T-helper 2 cell treated with Interferon-gamma antibody and Interleukin-4, amounts not matched to agents 5 μg/mL and 100 μg/mL, for 36 hours (primary cell): ENCODE measurements around the gene APOL6.

Experiments
- DNase-seq: peaks from one replicate; pipeline ENCODE4 v3.0.0; 2021; ENCODE audit warnings: low spot score
- H3K27ac Mint-ChIP-seq: one replicate; pipeline ENCODE4 v1.8.0; 2021; ENCODE audit warnings: mild to moderate bottlenecking, mixed read lengths
- H3K27me3 Mint-ChIP-seq: one replicate; pipeline ENCODE4 v1.8.0; 2021; ENCODE audit warnings: low read depth, mixed read lengths
- H3K36me3 Mint-ChIP-seq: one replicate; pipeline ENCODE4 v1.8.0; 2021; ENCODE audit warnings: low read depth, mixed read lengths
- H3K4me1 Mint-ChIP-seq: one replicate; pipeline ENCODE4 v1.8.0; 2021; ENCODE audit warnings: low read depth, mixed read lengths
- H3K4me3 Mint-ChIP-seq: one replicate; pipeline ENCODE4 v1.8.0; 2022; ENCODE audit warnings: mild to moderate bottlenecking, moderate library complexity, mixed read lengths
- H3K9me3 Mint-ChIP-seq: one replicate; pipeline ENCODE4 v1.8.0; 2021; ENCODE audit warnings: mixed read lengths

Gene APOL6

DNA sequence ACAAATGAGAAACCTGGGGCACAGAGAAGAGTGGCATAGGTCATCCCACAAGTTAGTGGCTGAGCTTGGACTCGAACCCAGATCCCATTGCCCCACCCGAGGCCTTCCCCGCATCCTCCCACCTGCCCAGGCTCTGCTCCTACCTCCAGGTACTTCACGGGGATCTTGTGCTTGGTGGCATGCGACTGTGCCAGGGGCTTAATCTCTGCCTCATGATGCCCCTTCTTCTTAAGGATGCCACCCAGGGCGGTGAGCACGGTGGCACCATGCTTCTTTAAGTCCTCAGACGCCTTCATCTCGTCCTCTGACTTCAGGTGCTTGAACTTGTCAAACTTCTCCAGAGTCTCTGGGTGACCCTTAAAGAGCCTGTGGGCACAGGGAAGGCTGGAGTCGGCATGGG lies 37.5 kb upstream of the APOL6 start:
- H3K36me3 Mint-ChIP-seq: no peaks in the 10 kb centered on the region
- peaks cover 5% of the 10 kb centered on the region for H3K27me3 Mint-ChIP-seq
- H3K27ac Mint-ChIP-seq: no peak overlapping the region
- H3K4me1 Mint-ChIP-seq: peaks cover 18% of the 10 kb centered on the region
- no peak overlapping the region for H3K4me3 Mint-ChIP-seq
- H3K9me3 Mint-ChIP-seq: no peaks in the 10 kb centered on the region
- DNase-seq: no peak

GRCh38 chr22:35611200-35611890 lies 36.9 kb upstream of the APOL6 start:
- H3K27me3 Mint-ChIP-seq: peaks cover 5% of the 10 kb centered on the region
- H3K27ac Mint-ChIP-seq: no peak overlapping the region
- H3K9me3 Mint-ChIP-seq: no peaks in the 10 kb centered on the region
- no peak for DNase-seq
- peaks cover 23% of the 10 kb centered on the region for H3K4me1 Mint-ChIP-seq
- H3K4me3 Mint-ChIP-seq: no peak overlapping the region
- no peaks in the 10 kb centered on the region for H3K36me3 Mint-ChIP-seq

GRCh38 chr22:35611891-35612576 lies 36.2 kb upstream of the APOL6 start:
- Mint-ChIP-seq H3K4me1 (peaks cover 28% of the 10 kb centered on the region), H3K9me3 (no peaks in the 10 kb centered on the region), H3K27me3 (peaks cover 5% of the 10 kb centered on the region), H3K27ac (peak overlapping the region; percentile 29), H3K36me3 (no peaks in the 10 kb centered on the region), H3K4me3 (no peak overlapping the region)
- DNase-seq: peak; percentile 64

- H3K4me3 Mint-ChIP-seq: no peak overlapping the region
- no peak overlapping the region for H3K27ac Mint-ChIP-seq
- no peaks in the 10 kb centered on the region for H3K36me3 Mint-ChIP-seq
- peaks cover 28% of the 10 kb centered on the region for H3K4me1 Mint-ChIP-seq
- H3K27me3 Mint-ChIP-seq: peaks cover 5% of the 10 kb centered on the region
- no peak for DNase-seq
- no peaks in the 10 kb centered on the region for H3K9me3 Mint-ChIP-seq
Measured at GRCh38 chr22:35612903-35613302, 35.3 kb upstream of the APOL6 start.

GRCh38 chr22:35614404-35614803 lies 33.8 kb upstream of the APOL6 start:
- H3K9me3 Mint-ChIP-seq: no peaks in the 10 kb centered on the region
- H3K4me3 Mint-ChIP-seq: no peak overlapping the region
- DNase-seq: no peak
- no peaks in the 10 kb centered on the region for H3K27me3 Mint-ChIP-seq
- H3K27ac Mint-ChIP-seq: no peak overlapping the region
- no peaks in the 10 kb centered on the region for H3K36me3 Mint-ChIP-seq
- H3K4me1 Mint-ChIP-seq: peaks cover 28% of the 10 kb centered on the region

DNA sequence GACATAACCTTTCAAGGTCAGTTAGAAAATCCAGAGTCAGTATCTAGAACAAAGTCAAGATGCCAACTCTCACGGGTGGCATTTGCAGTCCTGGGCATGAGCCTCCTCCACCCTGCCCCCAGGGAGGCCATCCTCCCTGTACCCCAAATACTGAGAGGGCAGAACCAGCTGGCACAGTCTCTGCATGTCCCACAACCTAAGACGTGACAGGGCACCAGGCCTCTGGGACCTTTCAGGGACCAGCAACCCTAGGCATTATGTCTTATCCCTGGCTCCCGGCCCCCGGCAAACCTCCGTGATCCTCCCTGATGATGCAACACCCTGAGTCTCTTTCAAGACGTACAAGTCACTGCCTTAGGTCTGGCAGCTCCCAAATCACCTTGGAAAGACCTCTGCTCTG lies 33.1 kb upstream of the APOL6 start:
- DNase-seq: no peak
- Mint-ChIP-seq H3K4me3 (no peak overlapping the region), H3K27me3 (no peaks in the 10 kb centered on the region), H3K27ac (no peak overlapping the region), H3K9me3 (no peaks in the 10 kb centered on the region), H3K36me3 (no peaks in the 10 kb centered on the region), H3K4me1 (peaks cover 28% of the 10 kb centered on the region)

DNA sequence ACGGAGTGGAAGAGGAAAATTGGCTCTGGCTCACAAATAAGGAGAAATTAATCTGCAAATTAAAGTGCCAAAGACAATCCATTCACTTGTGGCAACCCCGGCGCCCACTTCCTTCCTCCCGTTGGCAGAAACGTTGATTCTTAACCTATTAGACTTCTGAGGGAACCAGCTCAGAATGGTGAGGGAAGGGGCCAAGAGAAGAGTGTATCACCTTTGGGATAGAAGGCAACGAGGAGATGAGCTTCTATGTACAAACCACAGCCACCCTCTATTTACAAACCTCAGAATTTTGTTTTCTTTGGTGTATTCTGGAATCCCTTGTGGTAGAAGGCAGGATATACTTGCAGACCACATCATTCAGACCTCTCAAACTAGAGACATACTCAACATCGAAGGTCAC lies 32.2 kb upstream of the APOL6 start:
- DNase-seq: no peak
- Mint-ChIP-seq H3K27me3 (no peaks in the 10 kb centered on the region), H3K4me3 (no peak overlapping the region), H3K27ac (no peak overlapping the region), H3K4me1 (peaks cover 25% of the 10 kb centered on the region), H3K9me3 (no peaks in the 10 kb centered on the region), H3K36me3 (no peaks in the 10 kb centered on the region)

- Mint-ChIP-seq H3K36me3 (no peaks in the 10 kb centered on the region), H3K4me3 (no peak within 1 kb of the TSS), H3K27me3 (no peaks in the 10 kb centered on the region), H3K4me1 (peaks cover 15% of the 10 kb centered on the region), H3K9me3 (no peaks in the 10 kb centered on the region), H3K27ac (no peak within 1 kb of the TSS)
- no peak for DNase-seq
Measured at GRCh38 chr22:35617137-35617755, 31.0 kb upstream of the APOL6 start, which contains the start of gene MB. Gene MB, minus strand, starts transcription at chr22:35617329. Its CDS starts 72 bp downstream, at chr22:35617257.

DNA sequence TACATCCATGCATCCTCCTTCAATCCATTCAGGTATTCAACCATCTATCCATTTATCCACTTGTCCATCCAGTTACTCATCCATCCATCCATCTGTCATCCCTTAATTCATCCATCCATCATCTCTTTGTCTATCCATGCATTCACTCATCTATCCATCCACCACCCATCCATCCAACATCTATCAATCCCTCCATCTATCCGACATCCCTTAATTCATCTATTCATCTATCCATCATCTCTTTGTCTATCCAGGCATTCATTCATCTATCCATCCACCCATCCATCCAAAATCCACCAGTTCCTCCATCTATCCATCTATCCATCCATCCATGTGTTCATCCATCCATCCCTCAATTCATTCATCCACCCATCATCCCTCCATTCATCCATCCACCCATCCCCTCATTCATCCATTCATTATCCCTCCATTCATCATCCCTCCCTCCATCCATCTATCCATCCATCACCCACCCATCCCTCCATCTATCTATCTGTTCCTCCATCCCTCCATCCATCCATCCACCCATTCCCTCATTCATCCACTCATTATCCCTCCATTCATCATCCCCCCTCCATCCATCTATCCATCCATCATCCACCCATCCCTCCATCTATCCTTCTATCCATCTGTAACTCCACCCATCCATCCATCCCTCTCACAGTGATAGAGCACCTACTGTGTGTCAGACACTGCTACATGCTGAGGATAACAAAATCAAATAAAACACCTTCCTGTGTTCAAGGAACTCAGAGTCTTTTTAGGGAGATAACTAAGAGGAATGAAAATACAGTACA lies 29.6 kb upstream of the APOL6 start:
- H3K4me3 Mint-ChIP-seq: no peak overlapping the region
- no peak overlapping the region for H3K27ac Mint-ChIP-seq
- peaks cover 19% of the 10 kb centered on the region for H3K4me1 Mint-ChIP-seq
- H3K36me3 Mint-ChIP-seq: no peaks in the 10 kb centered on the region
- H3K27me3 Mint-ChIP-seq: no peaks in the 10 kb centered on the region
- H3K9me3 Mint-ChIP-seq: no peaks in the 10 kb centered on the region
- DNase-seq: no peak

- H3K27ac Mint-ChIP-seq: no peak overlapping the region
- H3K36me3 Mint-ChIP-seq: no peaks in the 10 kb centered on the region
- no peak overlapping the region for H3K4me3 Mint-ChIP-seq
- H3K4me1 Mint-ChIP-seq: peaks cover 19% of the 10 kb centered on the region
- H3K27me3 Mint-ChIP-seq: no peaks in the 10 kb centered on the region
- H3K9me3 Mint-ChIP-seq: no peaks in the 10 kb centered on the region
- DNase-seq: no peak
Measured at GRCh38 chr22:35619336-35620094, 28.7 kb upstream of the APOL6 start.

DNA sequence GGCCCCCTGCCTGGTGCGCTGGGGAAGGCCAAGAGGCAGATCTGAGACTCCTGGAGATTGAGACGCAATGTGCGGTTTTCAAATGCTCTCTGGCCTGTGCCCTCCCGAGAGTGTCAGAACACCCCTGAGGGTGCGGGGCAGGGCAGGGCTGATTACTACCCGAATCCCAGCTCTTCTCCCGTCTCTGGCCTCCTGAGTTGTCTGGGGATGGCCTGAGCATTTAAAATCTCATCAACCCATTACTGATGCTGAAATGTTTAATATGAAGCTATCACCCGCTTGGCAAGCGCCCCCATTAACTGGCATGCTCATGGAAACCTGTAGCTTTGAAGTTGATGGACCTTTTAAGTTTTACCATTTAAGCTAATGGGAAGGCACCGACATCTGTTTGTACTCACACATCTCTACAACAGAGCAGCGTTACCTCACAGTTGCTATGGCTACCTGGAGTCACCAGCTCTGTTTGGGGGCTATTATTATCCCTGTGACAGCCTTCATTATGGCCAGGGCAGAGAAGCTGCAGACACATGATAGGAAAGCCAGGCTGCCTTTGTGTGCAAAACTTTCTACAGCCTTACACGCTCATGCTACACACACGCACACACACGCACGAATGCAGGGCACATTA lies 27.5 kb upstream of the APOL6 start:
- Mint-ChIP-seq H3K36me3 (no peaks in the 10 kb centered on the region), H3K4me3 (no peak overlapping the region), H3K27me3 (peaks cover under 1% of the 10 kb centered on the region), H3K4me1 (peaks cover 14% of the 10 kb centered on the region), H3K27ac (no peak overlapping the region), H3K9me3 (no peaks in the 10 kb centered on the region)
- DNase-seq: no peak

DNA sequence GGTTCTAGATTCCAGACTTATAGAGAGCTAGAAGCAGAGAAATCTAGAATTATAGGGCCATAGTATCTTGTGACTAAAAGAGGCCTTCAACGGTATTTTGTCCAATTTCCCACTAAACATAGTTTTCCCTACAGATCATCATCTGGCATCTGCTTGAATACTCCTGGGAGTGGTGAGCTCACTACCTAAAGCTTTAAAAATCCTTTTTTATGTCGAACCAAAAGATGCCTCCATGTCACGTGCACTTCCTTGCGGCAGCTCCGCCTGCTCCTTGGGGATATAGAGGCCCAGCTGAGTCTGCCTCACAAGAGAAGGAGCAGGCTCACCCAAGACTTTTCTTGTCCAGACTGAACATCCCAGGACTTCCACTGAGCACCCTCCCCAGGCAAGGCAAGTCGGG lies 26.8 kb upstream of the APOL6 start:
- no peaks in the 10 kb centered on the region for H3K36me3 Mint-ChIP-seq
- no peak overlapping the region for H3K27ac Mint-ChIP-seq
- no peak overlapping the region for H3K4me3 Mint-ChIP-seq
- H3K9me3 Mint-ChIP-seq: no peaks in the 10 kb centered on the region
- peaks cover 8% of the 10 kb centered on the region for H3K4me1 Mint-ChIP-seq
- peaks cover 2% of the 10 kb centered on the region for H3K27me3 Mint-ChIP-seq
- no peak for DNase-seq
